GM12801 (cell line): Measurements from ENCODE around the gene PCF11.

Source experiments
- CTCF ChIP-seq: IDR thresholded peaks from one replicate; pipeline ENCODE4 v1.5.1; 2011; ENCODE audit warnings: control low read depth; ENCODE audit not compliant: insufficient read length; ENCODE audit errors: extremely low read depth

The PCF11 gene

DNA sequence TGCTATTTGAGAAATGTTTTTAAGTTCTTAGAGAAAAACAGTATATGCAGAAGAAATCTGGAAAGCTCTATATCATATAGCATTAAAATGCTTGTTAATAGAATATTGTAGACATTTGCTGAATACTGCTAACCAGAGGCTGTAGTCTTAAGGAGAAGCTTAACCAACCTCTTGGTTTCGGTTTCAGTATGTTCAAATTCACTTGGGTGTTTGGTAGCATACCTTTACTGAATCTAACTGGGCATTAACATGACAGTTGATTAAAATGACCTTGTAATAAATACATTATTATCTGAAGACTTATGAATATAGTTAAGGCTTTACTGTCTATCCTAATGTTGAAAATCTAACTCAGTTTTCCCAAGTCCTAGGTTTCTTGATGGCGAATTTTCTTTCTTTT lies 5.4 kb downstream of the PCF11 start:
- no peak for TF ChIP-seq CTCF

DNA sequence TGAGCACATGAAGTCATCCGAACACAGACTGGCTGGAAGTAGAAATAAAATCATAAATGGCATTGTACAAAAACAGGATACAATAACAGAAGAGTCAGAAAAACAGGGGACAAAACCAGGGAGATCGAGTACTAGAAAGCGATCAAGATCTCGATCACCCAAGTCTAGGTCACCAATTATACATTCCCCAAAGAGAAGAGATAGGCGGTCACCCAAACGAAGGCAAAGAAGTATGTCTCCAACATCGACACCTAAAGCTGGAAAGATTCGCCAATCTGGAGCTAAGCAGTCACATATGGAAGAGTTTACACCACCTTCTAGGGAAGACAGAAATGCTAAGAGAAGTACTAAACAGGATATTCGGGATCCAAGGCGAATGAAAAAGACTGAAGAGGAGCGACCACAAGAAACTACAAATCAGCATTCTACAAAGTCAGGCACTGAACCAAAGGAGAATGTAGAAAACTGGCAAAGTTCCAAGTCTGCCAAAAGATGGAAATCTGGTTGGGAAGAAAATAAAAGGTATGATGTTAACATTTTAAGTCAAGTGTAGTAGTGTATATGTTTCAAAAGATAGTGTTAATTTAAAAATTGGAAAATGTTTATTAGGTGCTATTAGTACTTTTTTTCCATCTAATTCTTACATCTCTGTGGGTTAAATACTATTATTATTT lies 9.4 kb downstream of the PCF11 start:
- no peak for TF ChIP-seq CTCF

GRCh38 chr11:83168756-83169155 lies 11.8 kb downstream of the PCF11 start:
- no peak for TF ChIP-seq CTCF

- TF ChIP-seq CTCF: no peak
These were observed 13.9 kb downstream of the PCF11 start for GRCh38 chr11:83170865-83171264.

GRCh38 chr11:83172551-83172950 lies 15.6 kb downstream of the PCF11 start:
- TF ChIP-seq CTCF: no peak

- no peak for TF ChIP-seq CTCF
These were observed 17.1 kb downstream of the PCF11 start for GRCh38 chr11:83174008-83174407.

GRCh38 chr11:83175815-83176214 lies 18.9 kb downstream of the PCF11 start:
- TF ChIP-seq CTCF: no peak
